ES-I3 (cell line): Measurements from ENCODE around the gene CCNL2.

Experiments
- H3K36me3 ChIP-seq: 2 replicates; pipeline ENCODE4 v1.6.1; 2013; ENCODE audit warnings: mild to moderate bottlenecking, low read length, control low read depth, moderate library complexity; ENCODE audit not compliant: insufficient read depth
- H3K4me1 ChIP-seq: 2 replicates; pipeline ENCODE4 v1.6.1; 2013; ENCODE audit warnings: mild to moderate bottlenecking, control low read depth, low read length; ENCODE audit not compliant: insufficient read depth
- H3K9ac ChIP-seq: 2 replicates; pipeline ENCODE4 v1.6.1; 2013; ENCODE audit warnings: low read depth, mild to moderate bottlenecking, low read length, moderate library complexity
- H3K9me3 ChIP-seq: 2 replicates; pipeline ENCODE4 v1.6.1; 2013; ENCODE audit warnings: mild to moderate bottlenecking, low read length, moderate library complexity; ENCODE audit not compliant: control insufficient read depth, insufficient read depth

The CCNL2 gene

DNA sequence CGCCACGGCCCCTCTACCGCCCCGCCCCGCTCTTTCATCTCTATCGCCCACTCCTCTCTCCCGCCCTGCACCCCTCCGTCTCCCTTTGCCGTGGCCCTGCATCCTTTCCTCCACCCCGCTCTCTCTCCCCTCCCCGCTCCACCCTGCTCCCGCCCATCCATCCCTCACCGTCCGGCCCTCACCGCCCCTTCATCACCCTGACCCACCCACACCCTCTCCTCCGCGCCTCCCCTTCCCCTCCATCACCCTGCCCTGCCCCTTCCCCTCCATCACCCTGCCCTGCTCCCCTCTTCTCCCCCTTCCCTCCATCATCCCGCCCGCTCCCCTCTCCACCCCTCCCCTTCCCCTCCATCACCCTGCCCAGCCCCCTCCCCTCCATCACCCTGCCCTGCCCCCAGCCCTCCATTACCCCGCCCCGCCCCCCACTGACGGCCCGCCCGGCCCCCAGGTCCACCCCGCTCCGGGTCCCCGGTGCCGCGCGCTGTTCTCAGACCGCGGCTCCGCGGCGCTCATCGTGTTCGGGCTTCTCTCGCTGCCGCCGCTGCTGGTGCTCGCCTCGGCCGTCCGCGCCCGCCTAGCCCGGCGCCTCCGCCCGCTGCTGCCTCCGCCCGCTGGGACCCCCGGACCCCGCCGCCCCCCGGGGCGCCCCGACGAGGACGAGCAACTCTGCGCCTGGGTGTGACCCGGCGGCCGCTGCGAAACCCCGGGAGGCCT, 28.1 kb upstream of the CCNL2 start:
- no peaks in the 10 kb centered on the region for H3K36me3 ChIP-seq
- H3K9ac ChIP-seq, result peak overlapping the region; percentile 15; the same call in 1 of the 2 replicates
- peaks cover 10% of the 10 kb centered on the region for H3K4me1 ChIP-seq
- no peaks in the 10 kb centered on the region for H3K9me3 ChIP-seq

DNA sequence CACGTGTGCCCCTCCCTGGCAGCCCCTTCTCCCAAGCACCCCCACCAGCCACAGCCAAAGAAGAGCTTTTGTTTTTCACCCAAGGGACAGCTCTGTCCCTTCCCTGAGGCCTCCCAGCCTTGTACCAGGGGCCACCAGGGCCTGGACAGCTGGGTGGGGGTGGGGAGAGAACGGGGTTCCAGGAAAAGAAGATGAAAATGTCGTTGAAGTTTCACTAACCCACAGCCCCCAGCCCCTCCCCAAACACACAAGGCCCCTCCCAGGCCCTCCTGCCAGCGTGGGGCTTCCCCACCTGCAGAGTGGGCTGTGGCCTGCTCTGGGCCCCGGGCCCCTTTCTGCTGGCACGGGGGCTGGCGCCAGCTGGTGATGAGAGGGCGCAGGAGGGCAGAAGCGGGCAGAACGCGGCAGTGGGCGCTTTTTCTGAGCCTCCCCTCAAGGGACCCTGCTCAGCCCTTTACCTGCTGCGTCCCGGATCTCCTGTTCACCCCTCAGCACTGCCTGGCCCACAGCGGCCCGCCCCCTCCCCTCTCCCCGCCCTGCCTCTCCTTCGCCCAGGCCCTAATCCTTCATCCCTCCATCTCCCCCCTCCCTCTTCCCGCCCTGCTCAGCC, 27.5 kb upstream of the CCNL2 start:
- H3K36me3 ChIP-seq, result no peaks in the 10 kb centered on the region
- H3K9me3 ChIP-seq, result no peaks in the 10 kb centered on the region
- H3K9ac ChIP-seq, result peak overlapping the region; percentile 65
- H3K4me1 ChIP-seq, result peaks cover 5% of the 10 kb centered on the region

DNA sequence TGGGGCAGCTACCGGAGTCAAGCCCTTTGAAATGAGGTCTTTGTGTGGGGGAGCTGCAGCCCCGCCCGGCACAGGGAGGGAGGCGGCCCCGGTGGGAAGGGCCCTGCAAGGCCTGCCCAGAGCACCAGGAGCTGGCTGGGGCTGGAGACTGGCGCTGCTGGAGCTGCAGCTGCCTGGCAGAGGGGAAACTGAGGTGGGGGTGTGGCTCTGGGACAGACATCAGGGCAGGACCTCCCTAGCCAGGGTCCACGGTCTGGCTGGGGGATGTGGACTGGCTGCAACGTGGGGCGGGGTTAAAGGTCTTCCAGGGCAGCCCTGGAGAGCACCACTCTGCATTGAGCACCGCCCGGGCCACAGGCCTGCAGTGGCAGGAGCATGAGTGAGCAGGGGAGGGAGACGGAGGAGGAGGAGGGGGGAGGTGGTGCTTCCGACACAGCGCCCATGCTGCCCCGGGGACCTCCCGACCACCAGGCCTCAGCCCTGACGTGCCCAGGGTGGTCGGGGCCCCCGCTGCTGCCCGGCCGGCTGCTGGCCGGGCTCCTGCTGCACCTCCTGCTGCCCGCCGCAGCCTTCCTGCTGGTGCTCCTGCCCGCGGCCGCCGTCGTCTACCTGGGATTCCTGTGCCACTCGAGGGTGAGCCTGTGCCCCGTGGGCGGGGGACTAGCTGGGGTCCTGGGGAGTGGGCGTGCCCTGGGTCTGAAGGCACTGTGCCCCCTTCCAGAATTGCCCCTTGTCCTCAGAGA, 26.8 kb upstream of the CCNL2 start:
- Histone ChIP-seq H3K9ac (peak overlapping the region; percentile 65), H3K4me1 (peaks cover 5% of the 10 kb centered on the region), H3K36me3 (no peaks in the 10 kb centered on the region)

DNA sequence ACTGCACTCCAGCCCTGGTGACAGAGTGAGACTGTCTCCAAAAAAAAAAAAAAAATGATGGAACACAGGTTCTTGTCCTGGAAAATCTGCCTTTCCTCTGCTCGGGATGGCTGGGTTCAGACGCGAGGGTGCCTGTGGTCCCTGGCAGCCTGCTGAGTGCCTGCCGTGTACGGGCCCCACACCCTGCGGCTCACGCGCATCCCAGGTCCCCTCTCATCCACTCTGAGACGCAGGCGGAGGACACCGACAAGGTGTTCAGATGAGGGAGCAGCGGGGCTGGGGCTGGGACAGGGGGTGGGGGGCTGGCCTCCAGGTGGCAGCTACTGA, 26.3 kb upstream of the CCNL2 start:
- no peaks in the 10 kb centered on the region for H3K36me3 ChIP-seq
- no peak overlapping the region; the same call in 1 of the 2 replicates for H3K9ac ChIP-seq
- H3K4me1 ChIP-seq, result peaks cover 8% of the 10 kb centered on the region
- no peaks in the 10 kb centered on the region for H3K9me3 ChIP-seq

More for the DNA sequence above, 26.8 kb upstream of the CCNL2 start:
- H3K9me3 ChIP-seq, result no peaks in the 10 kb centered on the region

DNA sequence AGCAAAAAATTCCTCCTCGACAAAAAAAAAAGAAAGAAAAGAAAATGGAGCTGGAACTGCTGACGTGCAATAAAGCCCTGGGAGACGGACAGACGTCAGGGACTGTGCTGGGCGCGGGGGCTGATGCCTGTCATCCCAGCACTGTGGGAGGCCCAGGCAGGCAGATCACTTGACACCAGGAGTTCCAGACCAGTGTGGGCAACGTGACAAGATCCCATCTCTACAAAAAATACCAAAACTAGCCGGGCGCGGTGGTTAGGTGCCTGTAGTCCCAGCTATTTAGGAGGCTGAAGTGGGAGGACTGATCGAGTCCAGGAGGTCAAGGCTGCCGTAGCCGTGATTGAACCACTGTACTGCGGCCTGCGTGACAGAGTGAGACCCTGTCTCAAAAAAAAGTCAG, 25.6 kb upstream of the CCNL2 start:
- H3K4me1 ChIP-seq, result peaks cover 8% of the 10 kb centered on the region
- H3K9ac ChIP-seq, result no peak overlapping the region
- no peaks in the 10 kb centered on the region for H3K36me3 ChIP-seq
- no peaks in the 10 kb centered on the region for H3K9me3 ChIP-seq

DNA sequence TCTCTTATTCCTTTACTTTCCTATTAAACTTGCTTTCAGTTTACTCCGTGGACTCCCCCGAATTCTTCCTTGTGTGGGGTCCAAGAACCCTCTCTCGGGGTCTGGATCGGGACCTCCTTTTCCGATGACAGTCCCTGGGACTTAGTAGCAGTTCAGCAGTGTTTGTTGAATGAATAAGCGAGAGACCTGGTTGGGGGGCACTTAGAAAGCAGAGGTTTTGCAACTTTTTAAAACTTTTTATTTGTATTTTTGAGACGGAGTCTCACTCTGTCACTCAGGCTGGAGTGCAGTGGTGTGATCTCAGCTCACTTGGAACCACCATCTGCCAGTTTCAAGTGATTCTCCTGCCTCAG, 24.1 kb upstream of the CCNL2 start:
- Histone ChIP-seq H3K36me3 (no peaks in the 10 kb centered on the region), H3K9ac (no peak overlapping the region), H3K9me3 (no peaks in the 10 kb centered on the region), H3K4me1 (peaks cover 8% of the 10 kb centered on the region)

DNA sequence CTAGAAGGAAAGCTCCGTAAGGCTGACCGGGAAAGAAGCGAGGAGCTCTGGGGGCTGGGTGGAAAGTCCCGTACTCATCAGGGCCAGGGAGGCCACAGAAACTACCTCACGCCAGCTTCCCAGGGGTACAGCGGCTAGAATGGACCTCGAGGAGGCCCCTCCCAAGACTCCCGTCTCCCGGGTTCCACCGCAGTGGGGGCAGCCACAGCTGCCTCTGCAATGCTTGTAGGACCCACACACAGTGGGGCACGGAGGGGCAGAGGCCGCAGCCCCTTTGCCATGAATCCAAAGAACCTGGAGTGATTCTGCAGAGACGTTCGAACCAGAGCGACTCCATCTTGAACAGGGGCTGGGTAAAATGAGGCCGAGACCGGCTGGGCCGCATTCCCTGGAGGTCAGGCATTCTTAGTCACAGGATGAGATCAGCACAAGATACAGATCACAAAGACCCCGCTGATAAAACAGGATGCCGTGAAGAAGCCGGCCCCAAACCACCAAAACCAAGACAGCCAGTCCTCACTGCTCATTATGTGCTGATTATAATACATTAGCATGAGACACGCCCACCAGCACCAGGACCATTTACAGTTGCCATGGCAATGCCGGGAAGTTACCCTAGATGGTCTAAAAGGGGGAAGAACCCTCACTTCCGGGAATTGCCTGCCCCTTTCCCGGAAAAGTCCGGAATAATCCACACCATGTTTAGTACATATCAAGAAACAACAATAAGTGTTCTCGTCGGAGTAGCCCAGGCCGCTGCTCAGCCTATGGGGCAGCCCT, 23.5 kb upstream of the CCNL2 start:
- H3K9me3 ChIP-seq, result no peaks in the 10 kb centered on the region
- peaks cover 8% of the 10 kb centered on the region for H3K4me1 ChIP-seq
- no peak overlapping the region for H3K9ac ChIP-seq
- H3K36me3 ChIP-seq, result no peaks in the 10 kb centered on the region

DNA sequence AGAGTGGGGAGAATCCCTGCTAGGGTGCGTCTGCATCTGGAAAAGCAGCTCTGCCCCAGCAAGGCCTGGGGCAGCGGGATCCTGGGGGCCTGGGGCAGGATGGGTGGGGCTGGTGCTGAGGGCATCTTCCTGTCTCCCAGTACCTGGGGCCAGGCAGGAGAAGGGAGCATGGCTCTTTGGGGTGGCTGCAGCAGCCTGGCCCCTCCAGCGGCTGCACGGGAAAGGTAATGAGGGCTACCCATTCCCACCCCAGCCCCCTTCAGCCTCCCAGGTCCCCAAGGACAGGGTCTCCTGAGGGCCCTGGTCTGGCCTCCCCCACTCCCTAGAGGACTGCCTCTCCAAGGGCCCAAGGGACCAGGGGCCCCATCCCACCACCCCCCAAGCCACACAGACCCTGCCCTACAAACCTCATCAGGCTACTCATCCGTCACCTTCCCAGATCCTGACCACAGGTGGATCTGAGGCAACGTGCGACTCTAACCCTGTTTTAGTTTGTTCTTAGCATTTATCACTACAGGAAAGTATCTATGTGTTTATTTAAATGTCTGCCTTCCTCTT, 22.9 kb upstream of the CCNL2 start:
- Histone ChIP-seq H3K4me1 (peaks cover 8% of the 10 kb centered on the region), H3K36me3 (no peaks in the 10 kb centered on the region), H3K9me3 (no peaks in the 10 kb centered on the region), H3K9ac (no peak overlapping the region)

DNA sequence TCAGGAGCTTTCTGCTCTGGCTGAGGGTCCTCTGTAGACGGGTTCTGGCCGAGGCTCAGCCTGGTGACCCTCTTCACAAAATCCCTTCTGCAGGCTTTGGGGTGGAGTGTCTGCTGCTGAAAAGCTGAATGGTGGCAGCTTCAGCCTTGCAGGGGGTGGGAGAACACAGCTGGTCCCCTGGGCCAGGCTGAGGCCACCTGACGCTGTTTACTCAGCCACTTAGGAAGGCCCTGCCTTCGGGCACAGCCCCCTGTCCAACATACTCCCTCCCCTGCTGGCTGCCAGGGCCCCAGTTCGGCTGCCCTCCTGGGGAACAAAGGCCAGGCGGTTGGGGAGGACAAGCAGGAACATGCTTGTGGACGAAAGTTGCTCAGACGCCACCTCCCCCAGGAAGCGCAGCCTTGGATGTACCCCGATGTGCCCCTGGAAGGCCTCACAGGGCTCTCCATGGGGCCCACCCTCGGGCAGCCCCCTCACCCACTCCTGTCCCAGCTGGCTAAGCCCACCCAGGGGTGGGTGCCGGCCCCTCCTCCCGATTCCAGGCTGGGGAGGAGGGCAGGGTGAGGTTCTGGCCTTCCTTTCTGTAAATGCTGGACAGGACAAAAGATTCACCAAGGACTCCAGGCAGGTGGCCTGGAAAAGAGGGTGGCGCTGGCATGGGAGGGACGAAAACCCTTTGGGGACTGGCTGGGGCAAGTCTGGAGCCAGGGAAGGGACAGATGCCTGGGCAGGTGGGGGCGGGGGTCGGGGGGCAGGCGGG, 22.2 kb upstream of the CCNL2 start, which contains the start of gene ANKRD65:
TSS of gene ANKRD65 (minus strand) at position 130 of the 760 bp plus-strand sequence. CDS start 271 bp downstream, outside the sequence.
- no peak within 1 kb of the TSS for H3K9ac ChIP-seq
- H3K4me1 ChIP-seq, result peaks cover 8% of the 10 kb centered on the region
- no peaks in the 10 kb centered on the region for H3K9me3 ChIP-seq
- H3K36me3 ChIP-seq, result no peaks in the 10 kb centered on the region

DNA sequence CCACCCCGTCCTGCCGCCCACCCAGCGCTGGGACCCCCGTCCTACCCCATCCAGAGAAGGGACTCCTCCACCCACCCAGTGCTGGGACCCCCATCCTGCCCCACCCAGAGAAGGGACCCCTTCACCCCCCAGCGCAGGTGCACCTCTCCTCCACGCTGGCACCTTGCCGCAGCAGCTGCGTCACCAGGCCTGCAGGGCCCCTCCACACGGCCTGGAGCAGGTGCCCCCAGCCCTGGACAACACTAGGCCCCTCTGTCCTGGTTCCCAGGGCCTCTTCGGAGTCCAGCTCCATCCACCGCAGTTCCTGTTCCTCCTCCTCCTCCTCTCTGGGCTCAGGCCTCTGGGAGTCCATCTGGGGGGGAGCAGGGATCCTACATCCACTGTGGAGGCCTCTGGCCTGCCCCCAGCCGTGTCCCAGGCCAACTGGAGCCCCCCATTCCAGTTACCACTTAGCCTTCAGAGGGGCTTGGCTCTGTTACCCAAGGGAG, 21.6 kb upstream of the CCNL2 start:
- Histone ChIP-seq H3K9me3 (no peaks in the 10 kb centered on the region), H3K4me1 (peaks cover 8% of the 10 kb centered on the region), H3K36me3 (no peaks in the 10 kb centered on the region), H3K9ac (no peak overlapping the region)

DNA sequence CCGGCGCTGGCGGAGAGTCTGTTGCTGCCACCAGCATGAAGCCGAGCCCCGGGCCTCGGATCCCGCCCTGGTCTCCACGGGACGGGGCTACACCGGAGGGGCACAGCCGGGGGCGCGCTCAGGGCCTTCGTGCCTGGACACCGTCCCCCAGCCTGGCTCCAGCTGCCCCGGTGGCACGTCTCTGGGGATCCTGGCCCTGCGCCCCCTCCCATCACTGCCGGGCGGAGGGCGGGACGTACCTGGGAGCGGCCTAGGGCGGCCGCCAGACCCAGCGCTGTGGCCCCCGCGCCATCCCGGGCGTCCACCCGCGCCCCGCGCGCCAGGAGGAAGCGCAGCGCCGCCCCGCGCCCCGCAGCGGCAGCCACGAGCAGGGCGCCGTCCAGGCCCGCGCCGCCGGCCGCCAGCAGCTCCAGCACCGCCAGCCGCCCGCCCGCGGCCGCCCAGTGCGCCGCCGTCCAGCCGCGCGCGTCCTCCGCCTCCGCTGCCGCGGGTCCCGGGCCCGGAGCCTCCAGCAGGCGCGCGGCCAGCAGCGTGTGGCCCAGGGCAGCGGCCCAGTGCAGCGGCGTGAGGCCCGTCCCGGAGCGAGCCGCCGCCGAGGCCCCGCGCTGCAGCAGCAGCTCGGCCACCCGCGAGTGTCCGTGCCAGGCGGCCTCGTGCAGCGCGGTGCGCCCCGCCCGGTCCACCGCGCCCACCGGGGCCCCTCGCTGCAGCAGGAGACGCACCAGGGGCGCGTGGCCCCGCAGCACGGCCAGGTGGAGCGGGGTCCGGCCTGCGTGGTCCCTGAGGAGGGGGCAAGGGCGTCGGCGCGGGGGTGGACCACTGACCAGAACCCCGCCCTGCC, 20.9 kb upstream of the CCNL2 start:
- Histone ChIP-seq H3K36me3 (no peaks in the 10 kb centered on the region), H3K9me3 (no peaks in the 10 kb centered on the region), H3K9ac (peak overlapping the region; percentile 15; the same call in 1 of the 2 replicates), H3K4me1 (peaks cover 4% of the 10 kb centered on the region; the same call in 1 of the 2 replicates)

DNA sequence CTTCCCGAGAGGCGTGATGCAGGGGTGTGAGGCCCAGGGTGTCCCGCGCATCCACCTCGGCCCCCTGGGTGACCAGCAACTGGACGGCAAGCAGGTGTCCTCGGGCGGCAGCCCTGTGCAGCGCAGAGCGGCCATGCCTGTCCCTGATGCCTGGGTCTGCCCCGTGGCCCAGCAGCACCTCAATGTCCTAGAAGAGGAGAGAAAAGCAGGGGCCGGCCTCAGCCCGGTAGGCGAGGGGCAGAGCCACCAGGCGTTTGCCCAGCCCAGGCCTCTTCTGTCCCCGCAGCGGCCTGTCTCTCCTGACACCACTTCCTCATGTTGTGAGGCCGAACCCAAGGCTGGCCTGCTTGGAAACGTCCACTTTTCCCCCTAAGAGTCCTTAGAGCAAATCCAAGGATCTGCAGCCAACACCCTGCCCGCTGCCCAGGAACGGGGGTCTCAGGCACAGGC, 20.3 kb upstream of the CCNL2 start:
- Histone ChIP-seq H3K9ac (no peak overlapping the region), H3K9me3 (no peaks in the 10 kb centered on the region), H3K4me1 (peaks cover 4% of the 10 kb centered on the region; the same call in 1 of the 2 replicates)

More for the DNA sequence above, 20.3 kb upstream of the CCNL2 start:
- H3K36me3 ChIP-seq, result no peaks in the 10 kb centered on the region
